Endometrium (tissue), 2 donors: ENCODE data around the gene RIMBP3B.
"Not testable (repeated sequence)": the region's sequence is repeated elsewhere in the genome, so short reads cannot be mapped to it uniquely, and the experiment has no call there.

Experiments
- FAIRE-seq: peaks from 2 replicates; lab custom pipeline; 2012; peaks lifted over from hg19 to GRCh38; lab: Jason Lieb, UNC
- donor health status: control.
- donor health status: control.

Gene RIMBP3B, protein sequence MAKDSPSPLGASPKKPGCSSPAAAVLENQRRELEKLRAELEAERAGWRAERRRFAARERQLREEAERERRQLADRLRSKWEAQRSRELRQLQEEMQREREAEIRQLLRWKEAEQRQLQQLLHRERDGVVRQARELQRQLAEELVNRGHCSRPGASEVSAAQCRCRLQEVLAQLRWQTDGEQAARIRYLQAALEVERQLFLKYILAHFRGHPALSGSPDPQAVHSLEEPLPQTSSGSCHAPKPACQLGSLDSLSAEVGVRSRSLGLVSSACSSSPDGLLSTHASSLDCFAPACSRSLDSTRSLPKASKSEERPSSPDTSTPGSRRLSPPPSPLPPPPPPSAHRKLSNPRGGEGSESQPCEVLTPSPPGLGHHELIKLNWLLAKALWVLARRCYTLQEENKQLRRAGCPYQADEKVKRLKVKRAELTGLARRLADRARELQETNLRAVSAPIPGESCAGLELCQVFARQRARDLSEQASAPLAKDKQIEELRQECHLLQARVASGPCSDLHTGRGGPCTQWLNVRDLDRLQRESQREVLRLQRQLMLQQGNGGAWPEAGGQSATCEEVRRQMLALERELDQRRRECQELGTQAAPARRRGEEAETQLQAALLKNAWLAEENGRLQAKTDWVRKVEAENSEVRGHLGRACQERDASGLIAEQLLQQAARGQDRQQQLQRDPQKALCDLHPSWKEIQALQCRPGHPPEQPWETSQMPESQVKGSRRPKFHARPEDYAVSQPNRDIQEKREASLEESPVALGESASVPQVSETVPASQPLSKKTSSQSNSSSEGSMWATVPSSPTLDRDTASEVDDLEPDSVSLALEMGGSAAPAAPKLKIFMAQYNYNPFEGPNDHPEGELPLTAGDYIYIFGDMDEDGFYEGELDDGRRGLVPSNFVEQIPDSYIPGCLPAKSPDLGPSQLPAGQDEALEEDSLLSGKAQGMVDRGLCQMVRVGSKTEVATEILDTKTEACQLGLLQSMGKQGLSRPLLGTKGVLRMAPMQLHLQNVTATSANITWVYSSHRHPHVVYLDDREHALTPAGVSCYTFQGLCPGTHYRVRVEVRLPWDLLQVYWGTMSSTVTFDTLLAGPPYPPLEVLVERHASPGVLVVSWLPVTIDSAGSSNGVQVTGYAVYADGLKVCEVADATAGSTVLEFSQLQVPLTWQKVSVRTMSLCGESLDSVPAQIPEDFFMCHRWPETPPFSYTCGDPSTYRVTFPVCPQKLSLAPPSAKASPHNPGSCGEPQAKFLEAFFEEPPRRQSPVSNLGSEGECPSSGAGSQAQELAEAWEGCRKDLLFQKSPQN (N-terminal part only)

DNA sequence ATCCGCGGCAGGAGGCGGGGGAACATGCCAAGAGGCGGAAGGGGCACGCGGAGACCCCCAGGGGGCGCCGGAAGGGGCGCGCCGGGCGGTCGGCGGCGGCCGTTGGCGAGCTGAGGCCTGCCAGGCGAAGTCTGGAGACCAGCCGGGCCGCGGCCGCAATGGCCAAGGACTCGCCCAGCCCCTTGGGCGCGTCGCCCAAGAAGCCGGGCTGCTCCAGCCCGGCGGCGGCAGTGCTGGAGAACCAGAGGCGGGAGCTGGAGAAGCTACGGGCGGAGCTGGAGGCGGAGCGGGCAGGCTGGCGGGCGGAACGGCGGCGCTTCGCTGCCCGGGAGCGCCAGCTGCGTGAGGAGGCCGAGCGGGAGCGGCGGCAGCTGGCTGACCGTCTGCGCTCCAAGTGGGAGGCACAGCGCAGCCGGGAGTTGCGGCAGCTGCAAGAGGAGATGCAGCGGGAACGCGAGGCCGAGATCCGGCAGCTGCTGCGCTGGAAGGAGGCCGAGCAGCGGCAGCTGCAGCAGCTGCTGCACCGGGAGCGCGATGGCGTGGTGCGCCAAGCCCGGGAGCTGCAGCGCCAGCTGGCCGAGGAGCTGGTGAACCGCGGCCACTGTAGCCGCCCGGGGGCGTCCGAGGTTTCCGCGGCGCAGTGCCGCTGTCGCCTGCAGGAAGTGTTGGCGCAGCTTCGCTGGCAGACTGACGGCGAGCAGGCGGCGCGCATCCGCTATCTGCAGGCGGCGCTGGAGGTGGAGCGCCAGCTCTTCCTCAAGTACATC, at the start of gene RIMBP3B:
TSS of gene RIMBP3B (plus strand) at position 51 of the 767 bp plus-strand sequence. CDS start at position 159, 108 bp downstream.
- not testable (repeated sequence) for FAIRE-seq

DNA sequence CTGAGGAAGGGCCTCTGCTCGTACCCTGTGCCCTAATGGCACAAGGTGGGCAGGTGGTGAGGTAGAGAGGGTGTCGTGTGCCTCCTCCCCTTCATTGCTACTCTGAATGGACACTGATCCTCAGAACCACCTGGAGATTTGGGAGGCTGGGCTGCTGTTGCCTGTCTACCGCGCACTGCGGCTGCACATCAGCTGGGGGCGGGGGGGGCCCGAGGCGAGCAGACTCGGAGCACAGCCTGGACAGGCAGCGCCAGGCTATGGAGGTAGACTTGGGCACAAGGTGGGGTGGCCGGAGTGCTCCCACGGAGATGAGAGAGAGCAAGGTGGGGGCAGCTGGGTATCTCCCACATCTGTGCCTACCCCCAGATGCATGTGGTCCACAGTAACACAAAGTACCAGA, 26.0 kb upstream of the RIMBP3B start:
- not testable (repeated sequence) for FAIRE-seq

DNA sequence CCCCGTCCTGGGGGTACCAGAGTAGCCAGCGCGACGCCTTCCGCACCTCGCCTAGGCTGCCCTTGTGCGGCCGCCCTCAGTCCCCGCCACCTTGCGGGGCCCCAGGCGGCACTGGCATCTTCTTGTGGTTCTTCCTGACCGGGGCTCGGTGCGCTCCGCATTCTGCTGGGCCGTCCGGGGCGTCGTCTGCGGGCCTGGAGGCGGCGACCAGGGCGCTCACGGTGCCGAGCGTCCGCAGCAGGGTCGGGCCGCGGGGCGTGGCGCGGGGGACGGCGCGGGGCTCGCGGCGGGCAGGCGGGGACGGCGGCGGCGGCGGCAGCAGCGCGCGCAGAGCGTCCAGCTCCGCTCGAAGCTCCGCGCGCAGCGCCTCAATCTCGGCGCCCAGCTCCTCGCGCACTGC, 23.0 kb upstream of the RIMBP3B start:
- not testable (repeated sequence) for FAIRE-seq

DNA sequence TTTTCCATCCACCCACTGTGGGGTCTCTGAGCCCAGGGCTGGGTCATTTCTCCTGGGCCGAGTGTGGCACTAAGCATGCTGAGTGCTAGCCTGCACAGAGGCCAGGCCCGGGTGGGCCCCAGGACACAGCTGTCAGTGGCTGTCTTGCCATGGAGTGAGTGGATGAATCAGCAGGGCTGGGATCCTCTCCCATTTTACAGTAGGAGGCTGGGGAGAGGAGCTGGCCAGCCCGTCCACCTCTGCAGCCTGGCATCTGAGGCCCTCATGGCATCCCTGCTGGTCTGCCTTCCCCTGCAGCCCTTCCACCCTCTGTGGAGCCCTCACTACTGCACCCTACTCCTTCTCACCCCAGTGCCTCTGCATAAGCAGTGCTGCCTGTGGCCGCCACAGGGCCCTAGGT, 21.1 kb upstream of the RIMBP3B start:
- FAIRE-seq, result not testable (repeated sequence)

- not testable (repeated sequence) for FAIRE-seq
Measured at GRCh38 chr22:21363061-21363460, 20.5 kb upstream of the RIMBP3B start.

DNA sequence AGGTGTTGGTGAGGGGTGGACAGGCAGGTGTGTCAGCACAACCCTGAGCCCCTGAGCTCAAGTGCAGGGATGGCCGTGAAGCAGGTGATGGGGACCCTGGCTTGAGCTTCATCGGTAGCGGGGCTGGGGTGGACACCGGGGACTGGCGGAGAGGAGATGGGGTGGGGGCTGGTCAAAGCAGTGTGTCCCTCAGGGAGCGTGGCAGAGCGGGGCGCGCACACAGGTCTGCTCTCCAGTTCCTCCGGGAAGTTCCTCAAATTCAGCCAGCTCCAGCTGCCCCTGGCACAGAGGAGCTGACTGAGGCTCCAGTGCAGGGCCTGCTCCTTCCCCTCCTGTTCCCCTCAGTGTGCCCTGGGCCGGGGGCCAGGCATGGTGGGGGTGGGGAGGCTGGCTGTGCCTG, 19.7 kb upstream of the RIMBP3B start:
- not testable (repeated sequence) for FAIRE-seq

DNA sequence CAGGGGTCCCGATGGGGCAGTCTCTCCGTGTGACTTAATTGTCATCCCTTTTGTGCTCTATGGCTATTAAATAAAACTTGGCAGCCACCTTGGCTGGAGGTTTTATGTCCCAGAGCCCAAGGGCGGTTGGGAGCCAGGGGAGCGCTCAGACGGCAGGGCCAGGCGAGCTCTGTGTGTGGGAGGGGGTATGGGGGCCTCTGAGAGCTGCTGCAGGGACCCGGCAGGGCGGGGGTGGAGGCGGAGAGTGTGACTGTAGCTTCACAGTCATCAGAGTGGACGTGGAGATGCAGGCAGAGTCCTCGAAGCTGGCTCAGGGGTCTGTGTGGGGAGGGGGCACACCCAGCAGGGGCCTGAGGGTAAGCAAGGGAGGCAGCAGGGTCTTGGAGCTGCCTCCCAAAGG, 19.2 kb upstream of the RIMBP3B start:
- FAIRE-seq, result not testable (repeated sequence)

GRCh38 chr22:21365337-21365736, 18.2 kb upstream of the RIMBP3B start:
- FAIRE-seq, result not testable (repeated sequence)

- FAIRE-seq, result not testable (repeated sequence)
Measured at GRCh38 chr22:21368603-21369310, 14.8 kb upstream of the RIMBP3B start.

DNA sequence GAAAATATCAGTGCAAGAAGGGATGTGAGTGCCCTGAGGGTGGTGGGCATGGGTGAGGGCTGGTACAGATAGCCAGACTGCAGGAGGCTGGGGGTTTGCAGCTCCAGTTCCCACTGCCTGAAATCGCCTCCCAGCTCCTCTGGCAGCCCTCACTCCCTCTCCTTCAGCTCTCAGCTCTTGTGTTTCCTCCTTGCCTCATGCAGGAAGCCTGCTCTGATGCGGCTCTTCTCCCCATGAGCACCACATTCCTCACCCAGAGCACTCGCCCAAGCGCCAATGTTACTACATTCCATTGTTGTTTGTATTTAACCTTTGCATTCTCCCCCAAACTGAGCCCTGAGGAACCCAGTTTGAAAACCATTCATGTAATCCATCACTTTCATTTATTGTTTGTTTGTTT, 7.7 kb upstream of the RIMBP3B start:
- not testable (repeated sequence) for FAIRE-seq

- not testable (repeated sequence) for FAIRE-seq
Measured at GRCh38 chr22:21384468-21385357, 1.2 kb downstream of the RIMBP3B start.

- FAIRE-seq, result not testable (repeated sequence)
Measured at GRCh38 chr22:21389480-21389879, 5.9 kb downstream of the RIMBP3B start.

GRCh38 chr22:21390013-21390412, 6.5 kb downstream of the RIMBP3B start:
- FAIRE-seq, result not testable (repeated sequence)

- FAIRE-seq, result not testable (repeated sequence)
Measured at GRCh38 chr22:21394613-21395012, 11.1 kb downstream of the RIMBP3B start.

GRCh38 chr22:21401197-21401969, 17.8 kb downstream of the RIMBP3B start:
- not testable (repeated sequence) for FAIRE-seq

DNA sequence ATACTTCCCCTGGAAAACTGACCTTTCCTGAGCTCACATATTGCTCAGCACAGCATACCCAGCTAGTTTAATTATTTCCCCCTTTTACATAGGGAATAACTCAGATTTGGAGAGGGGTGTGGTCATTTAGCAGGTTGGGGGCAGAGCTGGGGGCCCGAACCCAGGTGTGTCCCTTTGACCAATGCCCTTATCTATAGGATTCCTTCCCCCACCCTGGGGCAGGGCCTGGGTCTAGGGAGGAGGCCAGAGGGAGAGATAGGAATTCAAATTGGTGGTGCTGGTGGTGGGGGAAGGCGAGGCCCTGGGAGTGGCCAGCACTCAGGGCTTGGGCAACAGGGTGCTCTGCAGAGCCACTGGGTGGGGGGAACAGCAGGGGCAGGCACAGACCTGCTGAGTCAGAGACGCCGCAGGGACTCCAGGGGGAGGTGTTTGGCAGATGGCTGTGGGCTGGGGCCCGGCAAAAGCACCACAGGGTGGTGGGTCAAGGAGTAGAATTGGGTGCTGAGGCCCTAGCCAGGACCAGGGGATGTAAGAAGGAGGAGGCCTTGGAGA, 19.3 kb downstream of the RIMBP3B start:
- FAIRE-seq, result not testable (repeated sequence)

- FAIRE-seq, result not testable (repeated sequence)
Measured at GRCh38 chr22:21407139-21407538, 23.6 kb downstream of the RIMBP3B start.

- not testable (repeated sequence) for FAIRE-seq
Measured at GRCh38 chr22:21407792-21408191, 24.2 kb downstream of the RIMBP3B start.
